Activated naive CD8-positive, alpha-beta T cell treated with anti-CD3 and anti-CD28 coated beads, Interleukin-2, amount 50 U/mL, for 16 hours (primary cell): ENCODE data around the gene TCERG1L.

ENCODE experiments used
- DNase-seq: peaks from one replicate; pipeline ENCODE4 v3.0.0-alpha.2; 2020; ENCODE audit warnings: low read depth, low spot score

The TCERG1L gene

DNA sequence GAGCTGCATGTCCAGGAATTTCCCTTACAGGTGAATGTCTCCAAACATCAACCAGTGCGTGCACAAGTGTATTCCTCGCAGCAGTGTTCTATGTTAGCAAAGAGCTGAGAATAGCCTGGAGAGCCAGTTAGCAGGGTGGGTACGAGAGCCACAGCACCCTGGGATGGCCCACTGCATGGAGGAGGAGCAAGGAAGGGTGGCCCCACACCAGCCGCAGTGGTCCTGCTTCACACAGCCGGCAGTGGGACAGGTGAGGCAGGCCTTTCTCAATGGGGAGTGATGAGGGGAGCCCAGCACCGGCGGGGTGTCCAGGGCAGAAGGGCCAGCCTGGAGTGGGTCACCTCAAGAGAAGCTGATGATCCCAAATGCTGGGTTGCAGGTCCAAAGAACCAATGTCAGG, 240.7 kb downstream of the TCERG1L start:
- no peak for DNase-seq

DNA sequence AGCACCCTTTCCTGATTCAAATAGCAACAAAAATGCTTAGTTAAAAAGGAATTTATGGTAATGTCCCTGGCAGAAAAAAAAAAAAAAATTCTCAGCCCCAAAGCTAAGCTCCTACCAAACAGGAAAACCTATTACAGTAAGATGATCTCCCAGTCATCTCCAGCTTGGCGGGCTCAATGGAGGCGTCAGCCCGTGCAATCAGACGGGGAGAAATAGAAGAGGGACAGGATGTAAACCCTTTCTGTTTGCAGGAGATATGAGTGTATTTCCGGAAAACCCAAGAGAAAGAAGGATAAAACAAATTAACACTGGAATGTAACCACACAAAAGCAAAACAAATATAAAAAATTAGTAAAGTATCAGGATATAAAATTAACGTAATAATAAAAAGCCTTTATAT, 242.8 kb downstream of the TCERG1L start:
- no peak for DNase-seq

DNA sequence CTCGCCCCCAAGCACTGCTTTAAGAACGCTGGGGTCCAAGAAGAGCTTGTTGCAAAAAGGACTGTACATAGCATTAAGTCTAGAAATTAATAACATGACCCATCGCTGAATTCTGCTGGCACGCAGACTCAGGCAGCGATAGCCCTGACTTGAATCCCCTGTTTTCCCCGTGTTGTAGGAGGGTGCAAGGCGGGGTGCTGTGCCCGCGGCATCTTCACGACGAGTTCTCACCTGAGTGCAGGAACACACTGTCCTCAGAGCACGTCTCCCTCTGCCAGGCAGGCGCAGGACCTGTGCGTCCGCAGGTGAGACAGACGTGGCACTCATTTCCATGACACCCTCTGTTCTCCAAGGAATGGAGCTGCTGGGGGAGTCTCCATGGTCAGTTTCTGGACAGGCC, 243.2 kb downstream of the TCERG1L start:
- DNase-seq: no peak

DNA sequence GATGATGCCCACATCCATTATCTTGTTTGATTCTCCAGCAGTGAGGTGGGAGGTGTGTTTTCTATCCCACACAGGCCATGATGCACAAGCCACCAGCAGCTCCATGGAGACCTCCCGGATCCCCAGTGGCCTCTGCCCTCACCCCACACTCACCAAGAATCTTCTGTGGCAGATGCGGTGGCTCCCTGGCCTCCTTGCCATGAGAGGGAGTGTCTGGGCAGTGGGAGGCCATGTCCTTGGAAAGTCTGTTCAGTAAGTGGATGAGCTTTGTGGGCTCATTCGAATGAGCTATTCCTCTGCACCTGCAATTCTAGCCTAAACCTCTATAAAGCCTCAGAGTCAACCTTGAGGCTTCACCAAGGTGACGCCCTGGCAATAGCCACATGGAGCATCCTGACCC, 243.8 kb downstream of the TCERG1L start:
- no peak for DNase-seq

DNA sequence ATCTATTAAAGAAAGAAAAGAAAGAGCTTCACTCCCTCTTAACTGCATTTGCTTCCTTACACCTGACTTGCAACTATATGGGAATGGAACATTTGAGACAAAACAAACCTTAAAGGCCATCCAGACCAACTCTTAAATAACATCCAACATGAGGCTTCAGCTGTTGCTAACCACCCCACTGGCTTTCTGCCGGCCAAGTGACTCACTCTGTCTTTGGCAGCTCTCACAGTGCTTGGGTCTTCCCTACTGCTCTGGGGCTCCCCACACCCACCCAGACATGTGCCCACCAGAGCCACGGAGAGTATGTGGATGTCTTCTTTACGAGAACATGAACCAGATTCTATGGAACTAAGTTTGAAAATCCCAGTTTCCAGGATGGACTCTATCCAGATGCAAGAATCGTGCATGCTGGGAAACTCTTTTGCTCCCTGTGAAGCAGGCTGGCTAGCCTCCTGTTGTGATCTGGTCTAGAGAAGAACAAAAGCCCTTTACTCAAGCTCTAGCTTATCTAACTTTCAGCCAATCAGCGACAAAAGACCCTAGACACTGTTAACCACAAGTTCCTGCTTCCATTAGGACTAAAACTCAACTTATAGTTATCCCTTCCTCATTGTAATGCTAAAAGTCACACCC, 245.7 kb downstream of the TCERG1L start:
- DNase-seq: no peak

DNA sequence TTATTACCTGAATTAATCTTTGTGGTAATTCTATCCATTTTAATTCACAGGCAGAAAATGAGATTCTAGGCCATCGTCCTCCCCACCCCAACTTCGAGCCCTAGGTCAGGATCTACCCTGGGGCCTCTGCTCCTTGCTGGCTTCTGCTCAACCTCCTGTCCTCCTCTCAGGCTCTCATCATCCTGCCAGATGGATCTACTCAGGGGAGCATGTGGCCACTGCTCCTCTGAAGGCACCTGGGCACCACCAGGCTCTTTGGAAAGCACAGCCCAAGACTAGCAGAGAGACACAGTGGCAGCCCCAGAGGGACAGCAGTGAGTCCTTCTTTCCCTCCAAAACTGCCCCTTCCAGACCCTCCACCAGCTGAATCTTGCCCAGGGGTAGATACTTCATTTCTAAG, 248.2 kb downstream of the TCERG1L start:
- DNase-seq: no peak

DNA sequence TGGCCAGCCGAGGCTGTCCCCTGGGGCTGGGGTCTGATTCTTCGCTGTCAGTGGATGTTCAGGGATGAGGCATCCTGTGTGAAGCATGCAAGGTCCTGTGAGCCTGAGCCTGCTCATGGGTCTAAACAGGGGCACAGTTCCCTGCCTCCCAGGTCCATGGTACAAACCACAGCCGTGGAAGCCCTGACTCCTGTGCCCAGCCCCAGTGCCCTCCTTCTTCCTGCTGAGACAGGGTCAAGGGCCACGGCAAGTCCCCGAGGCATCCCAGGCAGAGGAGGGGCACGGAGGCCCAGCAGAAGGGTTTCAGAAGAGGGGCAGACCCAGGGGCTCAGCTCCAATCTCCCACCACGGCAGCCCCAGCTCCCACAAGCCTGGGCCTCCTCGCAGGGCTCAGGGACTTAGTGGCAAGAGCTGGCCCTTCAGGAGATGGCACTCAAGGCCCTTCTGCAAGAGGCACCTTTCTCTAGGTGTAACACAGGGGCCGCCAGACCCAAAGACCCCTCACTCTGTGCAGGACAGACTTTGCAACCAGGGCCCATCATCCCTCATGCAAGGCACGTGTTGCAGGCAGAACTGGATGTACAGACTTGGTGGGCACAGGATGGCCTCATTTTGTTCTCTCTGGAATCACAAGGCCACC, 248.8 kb downstream of the TCERG1L start:
- no peak for DNase-seq

DNA sequence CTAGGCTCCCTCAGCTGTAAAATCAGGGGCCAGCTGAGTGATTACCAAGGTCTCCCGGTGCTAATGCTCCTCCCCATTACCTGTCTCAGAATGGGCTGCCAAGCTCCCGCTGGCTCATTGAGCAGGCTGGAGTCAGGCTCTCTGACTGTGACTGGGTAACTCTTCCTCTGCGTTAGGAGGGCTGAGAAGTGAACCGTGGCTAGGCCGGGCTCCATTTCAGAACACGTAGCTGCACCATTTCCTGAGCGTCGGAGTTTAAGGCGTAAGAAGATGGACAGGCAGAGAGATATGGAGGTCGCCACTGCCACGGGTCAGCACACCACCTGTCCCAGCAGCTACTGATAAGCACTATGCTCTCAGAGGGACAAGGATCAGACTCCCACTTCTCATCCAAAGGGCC, 250.3 kb downstream of the TCERG1L start:
- DNase-seq: no peak

DNA sequence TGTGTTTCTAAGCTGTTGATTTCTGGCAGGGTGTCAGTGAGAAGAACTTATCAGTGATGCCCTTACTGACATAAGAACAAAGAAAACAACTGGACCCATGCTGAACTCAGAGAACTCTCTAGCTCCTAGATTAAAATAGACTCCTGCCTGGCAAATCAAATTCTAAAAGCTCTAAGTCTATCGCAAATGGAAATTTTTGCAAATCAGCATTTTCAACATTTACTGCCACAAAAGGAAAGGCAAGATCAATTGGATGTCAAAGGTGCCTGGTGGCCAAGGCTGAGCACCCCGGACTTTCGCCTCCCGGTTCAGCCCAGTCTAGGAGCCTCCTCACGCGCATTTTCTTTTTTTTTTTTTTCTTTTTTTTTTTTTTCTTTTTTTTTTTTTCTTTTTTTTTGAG, 251.6 kb downstream of the TCERG1L start:
- no peak for DNase-seq

DNA sequence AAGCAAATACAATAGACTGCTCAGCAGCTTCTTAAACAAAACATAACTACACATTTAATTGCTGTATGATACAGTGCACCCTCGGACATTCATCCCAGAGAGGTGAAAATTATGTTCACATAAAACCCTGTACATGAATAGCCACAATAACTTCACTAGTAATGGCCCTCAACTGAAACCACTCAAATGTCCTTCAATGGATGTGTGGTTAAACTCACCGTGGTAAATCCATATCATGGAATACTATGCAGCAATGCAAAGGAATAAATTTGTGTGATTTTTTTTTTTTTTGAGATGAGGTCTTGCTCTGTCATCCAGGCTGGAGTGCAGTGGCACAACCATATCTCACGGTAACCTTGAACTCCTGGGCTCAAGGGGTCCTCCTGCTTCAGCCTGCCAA, 252.7 kb downstream of the TCERG1L start:
- no peak for DNase-seq

DNA sequence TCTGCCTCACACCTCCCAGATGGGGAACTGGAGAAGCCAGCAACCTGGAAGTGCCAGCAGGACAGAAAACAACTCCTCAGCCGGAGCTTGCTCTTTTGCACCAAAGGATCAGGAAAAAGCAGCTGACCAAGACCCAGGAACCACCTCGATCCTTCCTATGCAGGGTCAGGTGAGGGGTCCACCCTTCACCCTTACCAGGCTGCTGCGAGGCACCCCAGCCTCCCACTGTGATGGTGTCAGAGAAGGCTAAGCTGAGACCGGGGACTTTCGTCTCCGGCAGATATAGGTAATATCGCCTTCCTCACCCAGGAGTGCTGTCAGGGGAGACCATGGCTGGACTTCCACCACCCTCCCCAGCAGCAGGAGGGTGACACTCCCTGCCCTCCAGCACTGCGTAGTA, 254.7 kb downstream of the TCERG1L start:
- no peak for DNase-seq

DNA sequence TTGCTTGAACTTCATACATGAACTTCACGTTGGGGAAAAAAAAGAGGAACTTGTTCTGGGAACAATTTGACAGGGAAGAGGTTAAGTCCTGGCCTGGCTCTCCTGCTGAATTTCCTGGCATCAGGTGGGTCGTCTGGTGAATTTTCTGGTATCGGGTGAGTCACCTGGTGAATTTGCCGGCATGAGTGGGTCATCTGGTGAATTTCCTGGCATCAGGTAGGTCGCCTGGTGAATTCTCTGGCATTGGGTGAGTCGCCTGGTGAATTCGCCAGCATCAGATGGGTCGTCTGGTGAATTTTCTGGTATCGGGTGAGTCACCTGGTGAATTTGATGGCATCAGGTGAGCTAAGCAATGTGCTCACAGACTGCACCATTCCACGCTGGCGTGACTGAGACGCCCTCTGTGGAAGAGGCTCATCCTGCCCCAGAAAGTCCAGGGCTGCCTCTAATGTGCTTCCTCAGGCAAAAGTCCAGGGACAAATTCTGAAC, 255.4 kb downstream of the TCERG1L start:
- no peak for DNase-seq

DNA sequence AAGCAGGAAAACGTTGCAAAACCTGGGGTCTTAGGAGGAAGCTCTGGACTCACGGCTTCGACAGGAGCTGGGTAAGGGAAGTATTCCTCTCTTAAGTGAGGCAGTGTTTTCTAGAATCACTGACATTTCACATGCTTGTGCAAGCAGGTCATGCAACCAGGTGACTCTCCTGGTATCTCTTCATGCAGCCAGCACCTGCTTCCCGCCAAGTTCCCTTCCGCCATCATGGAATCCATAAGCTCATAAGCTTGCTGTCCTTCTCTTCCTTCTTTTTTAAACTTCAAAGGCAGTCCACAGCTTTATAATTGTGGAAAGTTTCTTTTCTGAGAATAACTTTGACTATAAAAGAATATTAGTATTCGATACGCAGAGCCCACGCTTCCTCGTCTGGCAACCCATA, 256.1 kb downstream of the TCERG1L start:
- DNase-seq: no peak

DNA sequence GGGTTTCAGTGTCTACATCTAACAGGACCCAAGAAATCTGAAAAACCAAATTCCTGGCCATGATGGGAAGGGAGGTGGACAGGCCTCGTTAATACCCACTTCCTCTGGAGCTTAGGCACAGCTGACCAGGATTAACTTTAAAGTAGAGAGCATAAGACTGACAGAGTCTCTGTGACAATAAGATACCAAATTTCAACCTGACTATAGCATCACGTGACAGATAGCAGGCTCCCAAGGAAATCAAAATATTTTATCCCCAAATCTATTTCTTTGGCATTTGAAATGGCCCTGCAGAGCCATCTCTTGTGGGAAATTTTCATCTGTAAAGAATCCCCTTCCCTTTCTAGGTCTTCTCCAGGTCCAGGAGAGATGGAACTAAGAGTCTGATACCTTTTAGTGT, 258.3 kb downstream of the TCERG1L start:
- DNase-seq: no peak

DNA sequence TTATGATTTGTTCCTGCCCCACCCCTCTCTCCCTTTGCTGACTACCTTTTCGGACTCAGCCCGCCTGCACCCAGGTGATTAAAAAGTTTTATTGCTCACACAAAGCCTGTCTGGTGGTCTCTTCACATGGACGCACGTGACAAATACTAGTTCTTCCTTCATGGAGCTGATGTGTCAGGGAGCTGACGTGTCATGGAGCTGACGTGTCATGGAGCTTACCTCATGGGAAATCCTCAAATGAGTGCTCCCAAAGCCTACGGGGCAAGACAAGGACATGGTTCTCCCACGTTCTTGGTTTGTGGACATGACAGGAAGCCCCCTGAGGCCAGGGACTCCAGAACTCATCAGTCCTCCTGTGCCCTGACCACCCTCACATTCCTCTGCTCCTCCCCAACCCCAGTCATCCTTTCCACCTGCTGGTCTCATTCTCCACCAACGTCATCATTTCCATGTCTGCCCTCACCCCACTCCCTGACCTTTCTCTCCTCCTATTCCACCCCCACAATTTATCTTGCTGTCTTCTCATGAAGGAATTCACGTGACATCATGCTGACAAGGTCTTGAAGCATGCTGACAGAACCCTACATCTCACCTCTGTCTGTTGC, 261.3 kb downstream of the TCERG1L start:
- DNase-seq: no peak

DNA sequence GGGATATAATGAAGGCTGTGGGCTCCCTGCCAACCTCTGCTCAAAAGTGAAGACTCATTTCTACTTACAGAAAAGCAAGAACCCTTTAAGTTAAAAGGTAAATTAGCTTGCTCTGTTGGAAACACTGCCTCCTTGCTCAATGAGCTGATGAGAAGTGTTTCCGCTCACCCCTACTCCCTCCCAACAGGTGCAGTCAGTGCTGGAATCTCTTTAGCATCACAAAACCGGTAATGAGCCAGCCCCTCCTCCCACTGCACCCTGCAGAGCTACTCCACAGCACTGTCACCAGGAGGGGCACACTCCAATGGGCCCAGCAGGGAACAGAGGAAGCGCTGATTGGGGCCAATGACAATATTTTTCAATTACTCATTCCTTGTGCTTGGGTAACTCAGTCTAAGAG, 262.5 kb downstream of the TCERG1L start:
- DNase-seq: no peak

DNA sequence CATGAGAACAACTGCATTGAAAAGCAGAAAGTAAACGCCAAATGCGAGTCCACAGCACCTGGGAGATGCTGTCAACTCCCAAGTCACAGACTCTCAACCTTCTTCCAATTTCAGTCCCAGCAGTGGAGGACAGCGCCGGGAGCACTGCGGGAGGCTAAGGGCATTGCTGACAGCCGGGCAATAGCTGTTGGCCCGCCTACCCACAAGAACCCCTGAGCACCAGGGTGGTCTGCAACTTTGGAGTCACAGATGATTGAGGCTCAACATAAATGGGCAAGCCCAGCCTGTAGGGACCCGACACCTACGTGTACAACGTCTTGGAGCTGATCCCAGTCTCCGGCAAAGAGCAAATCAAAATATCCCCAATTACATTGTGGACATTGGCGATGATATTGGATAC, 262.9 kb downstream of the TCERG1L start:
- DNase-seq: no peak

DNA sequence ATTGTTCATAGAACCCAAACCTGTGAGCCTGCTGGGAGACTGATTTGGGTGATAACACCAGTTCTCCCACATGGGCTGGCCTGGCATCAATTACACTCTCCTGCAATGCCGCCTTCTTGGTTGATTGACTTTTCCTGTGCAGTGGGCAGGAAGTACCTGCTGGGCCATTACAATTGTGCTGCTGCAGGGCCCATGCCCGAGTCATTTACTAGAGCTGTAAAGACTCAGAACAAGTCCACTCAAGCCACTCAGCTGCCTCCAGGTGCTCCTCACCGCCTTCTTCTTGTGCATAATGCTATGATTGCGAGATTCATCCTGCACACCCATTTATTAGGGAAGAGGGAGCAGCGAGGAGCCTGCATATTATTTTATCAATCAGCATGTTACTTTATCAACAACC, 264.0 kb downstream of the TCERG1L start:
- no peak for DNase-seq

DNA sequence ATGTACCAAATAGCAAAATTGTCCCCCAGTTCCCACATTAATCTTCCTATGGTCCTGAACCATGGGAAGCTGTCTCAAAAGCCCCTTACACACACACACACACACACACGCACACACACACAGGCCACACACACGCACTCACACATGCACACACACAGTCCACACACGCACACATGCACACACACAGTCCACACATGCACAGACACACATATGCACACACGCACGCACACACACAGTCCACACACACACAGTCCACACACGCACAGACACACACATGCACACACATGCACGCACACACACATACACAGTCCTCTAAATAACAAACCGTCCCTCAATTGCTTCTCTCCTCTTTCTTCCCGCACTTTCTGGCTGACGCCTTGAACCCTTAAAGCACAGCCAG, 265.3 kb downstream of the TCERG1L start:
- DNase-seq: no peak

DNA sequence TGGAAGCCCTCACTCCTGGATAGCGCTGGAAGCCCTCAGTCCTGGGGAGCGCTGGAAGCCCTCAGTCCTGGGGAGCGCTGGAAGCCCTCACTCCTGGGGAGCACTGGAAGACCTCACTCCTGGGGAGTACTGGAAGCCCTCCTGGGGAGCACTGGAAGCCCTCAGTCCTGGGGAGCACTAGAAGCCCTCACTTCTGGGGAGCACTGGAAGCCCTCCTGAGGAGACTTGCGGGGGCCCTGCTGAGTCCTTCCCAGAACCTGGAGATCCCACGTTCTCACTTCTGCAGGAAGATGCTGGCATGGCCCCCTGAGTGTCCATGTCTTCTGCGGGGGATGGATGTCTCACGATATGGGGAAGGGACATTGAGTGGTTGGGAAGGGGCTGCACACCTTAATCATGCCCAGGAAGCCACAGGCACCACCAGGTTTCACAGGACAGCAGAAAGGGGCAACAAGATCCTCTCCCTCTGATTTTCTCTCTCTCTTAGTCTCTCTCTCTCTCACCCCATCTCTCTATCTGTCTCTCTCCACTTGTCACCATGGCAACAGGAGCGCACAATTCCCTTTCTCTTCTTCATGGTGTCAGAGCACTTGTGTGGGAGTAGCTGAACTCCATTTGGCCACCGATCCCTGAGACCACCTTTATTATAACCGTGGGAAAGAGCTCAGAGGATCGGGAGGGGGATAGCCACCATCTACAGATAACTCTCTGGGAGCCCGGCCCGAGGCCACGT, 267.0 kb downstream of the TCERG1L start:
- DNase-seq: no peak

DNA sequence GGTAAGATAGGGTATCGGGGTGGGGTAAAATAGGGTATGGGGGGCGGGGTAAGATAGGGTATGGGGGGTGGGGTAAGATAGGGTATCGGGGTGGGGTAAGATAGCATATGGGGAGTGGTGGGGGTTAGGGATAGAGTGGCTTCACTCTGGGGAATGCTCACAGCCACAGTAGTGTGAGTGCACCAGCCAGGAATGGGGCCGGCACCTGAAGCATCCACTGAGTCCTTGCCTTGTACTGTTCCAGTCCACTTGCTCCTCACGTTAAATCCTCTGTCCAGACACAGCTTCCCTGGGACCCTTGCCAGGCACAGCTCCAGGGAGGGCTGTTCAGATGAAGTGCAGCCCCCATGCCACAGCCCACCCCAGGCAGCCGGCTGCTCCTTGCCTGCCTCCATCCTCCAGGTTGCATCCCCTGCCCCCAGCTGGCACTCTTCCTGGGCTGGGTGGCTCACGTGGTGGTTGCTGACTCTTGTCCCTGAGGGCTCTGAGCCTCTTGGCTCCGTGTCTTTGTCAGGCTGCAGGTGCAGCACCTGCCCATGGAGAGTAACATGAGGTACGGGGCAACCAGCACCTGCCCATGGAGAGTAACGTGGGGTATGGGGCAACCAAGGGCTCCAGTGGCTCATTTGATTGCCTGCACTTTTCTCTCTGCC, 268.4 kb downstream of the TCERG1L start:
- no peak for DNase-seq
